Mesothelial cell of epicardium (in vitro differentiated cells): ENCODE measurements around the gene ZNF446. TPM values are rescaled to one million over a fixed set of nuclear protein-coding genes. Genes with fewer than 3 reads are reported as not detected.
"Not testable (repeated sequence)": the region's sequence is repeated elsewhere in the genome, so short reads cannot be mapped to it uniquely, and the experiment has no call there.

Experiments used
- DNase-seq, 2 experiments: peaks; one replicate each; pipeline ENCODE4 v3.0.0; 2021; ENCODE audit warnings: low spot score in 2 of 2; ENCODE audit not compliant: unreplicated experiment in 2 of 2
- H3K27ac Mint-ChIP-seq: 2 replicates; pipeline ENCODE4 v1.8.0; 2021; ENCODE audit warnings: mixed read lengths
- H3K27me3 Mint-ChIP-seq: 2 replicates; pipeline ENCODE4 v1.8.0; 2021; ENCODE audit warnings: low read depth, mixed read lengths
- H3K36me3 Mint-ChIP-seq: 2 replicates; pipeline ENCODE4 v1.8.0; 2021; ENCODE audit warnings: mixed read lengths
- H3K4me1 Mint-ChIP-seq: 2 replicates; pipeline ENCODE4 v1.8.0; 2021; ENCODE audit warnings: mixed read lengths
- H3K4me3 Mint-ChIP-seq: 2 replicates; pipeline ENCODE4 v1.8.0; 2021; ENCODE audit warnings: mild to moderate bottlenecking, moderate library complexity, mixed read lengths
- H3K9me3 Mint-ChIP-seq: 2 replicates; pipeline ENCODE4 v1.8.0; 2021; ENCODE audit warnings: mixed read lengths
- CTCF ChIP-seq: fragments of 200-600 bp; sonication (generic); IDR thresholded peaks from one replicate; pipeline ENCODE4 v1.5.0; 2021; ENCODE audit warnings: antibody characterized with exemption; ENCODE audit not compliant: unreplicated experiment
- total RNA-seq: library from RNA; stranded (reverse); gene quantifications from 3 replicates; pipeline ENCODE4 v1.2.1, GENCODE V29; 2021

ZNF446 gene
- total RNA-seq, 1 donor from 2014 or later: 18.0 TPM

- no peak for TF ChIP-seq CTCF
- H3K9me3 Mint-ChIP-seq: no peaks in the 10 kb centered on the region
- peak overlapping the region; percentile 75 for H3K4me3 Mint-ChIP-seq
- H3K27me3 Mint-ChIP-seq: no peaks in the 10 kb centered on the region
- H3K36me3 Mint-ChIP-seq: no peaks in the 10 kb centered on the region
- no peak for DNase-seq
- H3K4me1 Mint-ChIP-seq: peaks cover 18% of the 10 kb centered on the region
- H3K27ac Mint-ChIP-seq: peak overlapping the region; percentile 74
These were observed 7.8 kb upstream of the ZNF446 start for GRCh38 chr19:58468216-58468839.

- Mint-ChIP-seq H3K4me3 (peak overlapping the region; percentile 75), H3K27ac (no peak overlapping the region), H3K36me3 (no peaks in the 10 kb centered on the region), H3K9me3 (no peaks in the 10 kb centered on the region), H3K27me3 (no peaks in the 10 kb centered on the region), H3K4me1 (peaks cover 18% of the 10 kb centered on the region)
- no peak for DNase-seq
- no peak for TF ChIP-seq CTCF
These were observed 6.7 kb upstream of the ZNF446 start for GRCh38 chr19:58469241-58470013.

GRCh38 chr19:58470837-58471543 is 5.2 kb upstream of the ZNF446 start:
- DNase-seq, H3K36me3 Mint-ChIP-seq, H3K27me3 Mint-ChIP-seq, H3K4me3 Mint-ChIP-seq, H3K9me3 Mint-ChIP-seq, H3K27ac Mint-ChIP-seq: not testable (repeated sequence)
- H3K4me1 Mint-ChIP-seq: peaks cover 20% of the 10 kb centered on the region

- H3K27me3 Mint-ChIP-seq: no peaks in the 10 kb centered on the region
- no peak for DNase-seq
- no peaks in the 10 kb centered on the region for H3K9me3 Mint-ChIP-seq
- no peaks in the 10 kb centered on the region for H3K36me3 Mint-ChIP-seq
- no peak for TF ChIP-seq CTCF
- no peak overlapping the region for H3K27ac Mint-ChIP-seq
- H3K4me1 Mint-ChIP-seq: peaks cover 21% of the 10 kb centered on the region
- H3K4me3 Mint-ChIP-seq: no peak overlapping the region
These were observed 4.4 kb upstream of the ZNF446 start for GRCh38 chr19:58471736-58472135.

- no peaks in the 10 kb centered on the region for H3K27me3 Mint-ChIP-seq
- H3K27ac Mint-ChIP-seq: no peak overlapping the region
- no peak for DNase-seq
These were observed 2.4 kb upstream of the ZNF446 start for GRCh38 chr19:58473775-58474174.

More at GRCh38 chr19:58473775-58474174, 2.4 kb upstream of the ZNF446 start:
- Mint-ChIP-seq H3K4me3 (peak overlapping the region; percentile 46), H3K9me3 (no peaks in the 10 kb centered on the region), H3K4me1 (peaks cover 11% of the 10 kb centered on the region), H3K36me3 (no peaks in the 10 kb centered on the region)
- TF ChIP-seq CTCF: no peak
